Karpas-422 (cell line): Measurements from ENCODE around the gene SLBP. TPM values are rescaled to one million over a fixed set of nuclear protein-coding genes. Genes with fewer than 3 reads are reported as not detected.

Experiments used
- DNase-seq: peaks from one replicate; pipeline ENCODE4 v3.0.0-alpha.2; 2015
- H2AFZ ChIP-seq: fragments of 200-600 bp; sonication (generic); 2 replicates; pipeline ENCODE4 v1.6.1; 2014; ENCODE audit warnings: antibody characterized with exemption, low read length, mixed read lengths
- H3K27ac ChIP-seq: fragments of 200-600 bp; sonication (generic); 2 replicates; pipeline ENCODE4 v1.5.1; 2014; ENCODE audit warnings: mild to moderate bottlenecking, low read length, moderate library complexity
- H3K27me3 ChIP-seq: fragments of 200-600 bp; sonication (generic); 2 replicates; pipeline ENCODE4 v1.6.1; 2014; ENCODE audit warnings: low read length, mixed read lengths
- H3K36me3 ChIP-seq: fragments of 200-600 bp; sonication (generic); 2 replicates; pipeline ENCODE4 v1.6.1; 2014; ENCODE audit warnings: low read length, mixed read lengths; ENCODE audit not compliant: insufficient read depth
- H3K4me1 ChIP-seq: fragments of 200-600 bp; sonication (generic); 2 replicates; pipeline ENCODE4 v1.6.1; 2014; ENCODE audit warnings: mild to moderate bottlenecking, low read length, mixed read lengths
- H3K4me2 ChIP-seq: fragments of 200-600 bp; sonication (generic); 2 replicates; pipeline ENCODE4 v1.6.1; 2014; ENCODE audit warnings: low read length, low read depth, mild to moderate bottlenecking; ENCODE audit not compliant: poor library complexity, severe bottlenecking
- H3K4me3 ChIP-seq: fragments of 200-600 bp; sonication (generic); 2 replicates; pipeline ENCODE4 v1.5.1; 2014; ENCODE audit warnings: mild to moderate bottlenecking, antibody characterized with exemption, low read length, mixed read lengths
- H3K79me2 ChIP-seq: fragments of 200-600 bp; sonication (generic); 2 replicates; pipeline ENCODE4 v1.6.1; 2014; ENCODE audit warnings: mild to moderate bottlenecking, low read length, mixed read lengths
- H3K9ac ChIP-seq: fragments of 200-600 bp; sonication (generic); 2 replicates; pipeline ENCODE4 v1.6.0; 2014; ENCODE audit warnings: low read length
- H3K9me2 ChIP-seq: fragments of 200-600 bp; sonication (generic), shearing (Covaris generic); replicated peaks from 2 replicates; pipeline ENCODE4 v1.6.0; 2014; ENCODE audit warnings: mild to moderate bottlenecking, low read length, moderate library complexity; ENCODE audit not compliant: insufficient read depth
- H3K9me3 ChIP-seq: fragments of 300-700, 200-600 bp; sonication (generic); 2 replicates; pipeline ENCODE4 v1.6.1; 2014; ENCODE audit warnings: low read length, mixed read lengths
- H4K20me1 ChIP-seq: fragments of 200-600 bp; sonication (generic); 2 replicates; pipeline ENCODE4 v1.6.1; 2014; ENCODE audit warnings: mild to moderate bottlenecking, antibody characterized with exemption, low read length, low read depth; ENCODE audit not compliant: insufficient read depth
- total RNA-seq: library from RNA; depleted of rRNA; stranded (reverse); fragments of >200 nt; shearing (Covaris generic); gene quantifications from 2 replicates; pipeline ENCODE4 v1.2.3, GENCODE V29; 2014; ENCODE audit warnings: low replicate concordance

SLBP gene
- total RNA-seq, 1 experiment from 2014 or later: 82.1 TPM

DNA sequence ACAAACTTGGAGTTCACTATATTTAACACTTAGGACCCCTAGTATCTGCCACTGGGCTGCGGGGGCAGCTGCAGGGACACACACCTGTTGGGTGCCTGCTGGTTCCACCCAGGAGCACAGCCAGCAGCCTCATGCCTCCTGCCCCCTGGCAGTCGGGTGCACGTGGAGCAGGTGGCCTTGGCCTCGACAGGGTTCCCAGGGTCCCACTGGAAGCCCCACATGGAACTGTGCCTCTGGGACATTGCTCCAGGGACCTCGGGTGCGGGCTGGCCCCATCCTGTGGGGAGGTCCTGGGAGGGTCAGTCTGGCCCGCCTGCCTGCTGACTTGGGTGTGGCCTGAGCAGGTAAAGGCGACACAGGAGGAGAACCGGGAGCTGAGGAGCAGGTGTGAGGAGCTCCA is 27.2 kb upstream of the SLBP start:
- H3K79me2 ChIP-seq: no peaks in the 10 kb centered on the region
- H3K4me3 ChIP-seq: no peak overlapping the region
- H3K4me2 ChIP-seq: no peak overlapping the region
- DNase-seq: no peak
- peaks cover 53% of the 10 kb centered on the region for H3K36me3 ChIP-seq
- no peak overlapping the region for H3K9ac ChIP-seq
- H3K9me3 ChIP-seq: peaks cover 16% of the 10 kb centered on the region; the same call in 1 of the 2 replicates
- H4K20me1 ChIP-seq: no peaks in the 10 kb centered on the region
- H3K27me3 ChIP-seq: no peaks in the 10 kb centered on the region
- H3K27ac ChIP-seq: no peak overlapping the region
- H2AFZ ChIP-seq: no peak overlapping the region
- no peaks in the 10 kb centered on the region for H3K9me2 ChIP-seq
- no peaks in the 10 kb centered on the region for H3K4me1 ChIP-seq

- no peaks in the 10 kb centered on the region for H3K9me2 ChIP-seq
- H3K79me2 ChIP-seq: no peaks in the 10 kb centered on the region
- H4K20me1 ChIP-seq: no peaks in the 10 kb centered on the region
- H3K4me2 ChIP-seq: no peak overlapping the region
- no peak overlapping the region for H3K9ac ChIP-seq
- H3K9me3 ChIP-seq: peaks cover 16% of the 10 kb centered on the region; the same call in 1 of the 2 replicates
- H3K27ac ChIP-seq: no peak overlapping the region
- no peak for DNase-seq
- H3K36me3 ChIP-seq: peaks cover 61% of the 10 kb centered on the region
- H3K27me3 ChIP-seq: no peaks in the 10 kb centered on the region
- H3K4me1 ChIP-seq: no peaks in the 10 kb centered on the region
- H3K4me3 ChIP-seq: no peak overlapping the region
- H2AFZ ChIP-seq: no peak overlapping the region
These were observed 26.3 kb upstream of the SLBP start for GRCh38 chr4:1738410-1738809.

DNA sequence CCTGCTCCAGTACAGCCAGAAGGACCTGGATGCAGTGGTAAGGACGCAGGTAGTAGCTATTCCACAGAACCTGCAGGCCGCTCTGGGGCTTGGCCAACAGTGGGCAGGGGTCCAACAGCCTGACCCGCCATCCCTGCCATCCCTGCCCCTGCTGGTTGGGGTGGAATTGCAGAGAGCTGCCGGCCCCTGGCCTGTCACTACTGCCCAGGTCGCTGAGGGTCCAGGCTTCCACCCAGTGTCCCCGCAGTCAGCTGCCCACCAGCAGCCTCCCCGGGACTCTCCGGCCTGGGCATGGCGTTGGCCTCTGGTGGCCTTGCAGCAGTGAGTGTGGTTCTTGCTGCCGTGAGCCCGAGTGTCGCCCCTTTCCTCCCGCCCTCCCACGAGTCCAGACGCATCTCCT is 25.5 kb upstream of the SLBP start:
- Histone ChIP-seq H3K4me2 (no peak overlapping the region), H3K27ac (no peak overlapping the region), H3K9ac (no peak overlapping the region), H3K9me3 (peaks cover 16% of the 10 kb centered on the region; the same call in 1 of the 2 replicates), H3K9me2 (no peaks in the 10 kb centered on the region), H3K27me3 (no peaks in the 10 kb centered on the region), H2AFZ (no peak overlapping the region), H3K4me1 (no peaks in the 10 kb centered on the region), H3K36me3 (peaks cover 69% of the 10 kb centered on the region), H4K20me1 (no peaks in the 10 kb centered on the region), H3K4me3 (no peak overlapping the region), H3K79me2 (0 out of 2 replicates have a peak, but pooled peaks cover under 1% of the 10 kb centered on the region)
- DNase-seq: no peak

- peaks cover 16% of the 10 kb centered on the region; the same call in 1 of the 2 replicates for H3K9me3 ChIP-seq
- no peak overlapping the region for H3K4me2 ChIP-seq
- H3K36me3 ChIP-seq: peaks cover 76% of the 10 kb centered on the region
- H2AFZ ChIP-seq: no peak overlapping the region
- H3K4me1 ChIP-seq: no peaks in the 10 kb centered on the region
- no peak overlapping the region for H3K27ac ChIP-seq
- no peaks in the 10 kb centered on the region for H4K20me1 ChIP-seq
- 0 out of 2 replicates have a peak, but pooled peaks cover 2% of the 10 kb centered on the region for H3K79me2 ChIP-seq
- H3K9ac ChIP-seq: no peak overlapping the region
- no peak overlapping the region for H3K4me3 ChIP-seq
- H3K27me3 ChIP-seq: no peaks in the 10 kb centered on the region
- no peak for DNase-seq
- no peaks in the 10 kb centered on the region for H3K9me2 ChIP-seq
These were observed 24.7 kb upstream of the SLBP start for GRCh38 chr4:1736812-1737211.

DNA sequence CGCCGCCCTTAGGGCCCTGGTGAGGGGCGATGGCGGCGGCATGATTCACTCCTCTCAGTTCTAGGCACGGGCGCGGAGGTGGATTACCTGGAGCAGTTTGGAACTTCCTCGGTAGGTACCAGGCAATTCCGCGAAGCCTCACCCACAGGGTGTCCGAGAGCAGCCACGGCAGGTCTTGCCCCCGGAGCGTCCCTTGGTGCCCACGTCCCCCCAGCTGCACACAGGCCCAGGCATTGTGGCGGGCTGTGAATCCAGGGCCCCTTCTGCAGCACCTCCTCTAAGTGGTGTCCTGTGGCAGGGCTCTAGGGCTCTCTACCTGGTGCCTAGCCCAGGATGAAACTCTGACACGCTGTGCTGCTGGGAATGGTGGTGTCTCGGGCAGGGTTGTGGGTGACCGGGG is 23.1 kb upstream of the SLBP start:
- no peak overlapping the region for H3K9ac ChIP-seq
- no peak overlapping the region for H2AFZ ChIP-seq
- H3K4me3 ChIP-seq: no peak overlapping the region
- no peak overlapping the region for H3K27ac ChIP-seq
- no peak overlapping the region for H3K4me2 ChIP-seq
- no peaks in the 10 kb centered on the region for H3K9me2 ChIP-seq
- no peaks in the 10 kb centered on the region for H3K4me1 ChIP-seq
- no peaks in the 10 kb centered on the region for H3K27me3 ChIP-seq
- peaks cover 80% of the 10 kb centered on the region for H3K36me3 ChIP-seq
- 0 out of 2 replicates have a peak, but pooled peaks cover 2% of the 10 kb centered on the region for H3K79me2 ChIP-seq
- no peak for DNase-seq
- peaks cover 16% of the 10 kb centered on the region; the same call in 1 of the 2 replicates for H3K9me3 ChIP-seq
- H4K20me1 ChIP-seq: no peaks in the 10 kb centered on the region

DNA sequence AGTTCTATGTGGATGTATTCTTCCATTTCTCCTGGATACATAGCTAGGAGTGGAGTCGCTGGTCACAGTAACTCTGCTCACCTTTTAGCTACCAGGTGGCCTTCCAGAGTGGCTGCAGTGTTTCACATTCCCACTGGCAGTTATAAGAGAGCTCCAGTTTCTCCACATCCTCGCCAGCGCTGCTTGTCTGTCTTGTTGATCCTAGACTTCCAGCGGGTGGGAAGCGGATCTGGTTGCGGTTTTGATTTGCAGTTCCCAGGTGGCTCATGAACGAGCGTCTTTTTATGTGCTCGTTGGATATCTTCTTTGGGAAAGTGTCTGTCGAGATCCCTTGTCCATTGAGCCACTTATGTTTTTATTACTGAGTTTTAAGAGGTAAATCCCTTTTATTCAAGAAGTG is 20.8 kb upstream of the SLBP start:
- no peak overlapping the region for H3K4me3 ChIP-seq
- H3K4me2 ChIP-seq: no peak overlapping the region
- H3K79me2 ChIP-seq: peaks cover 20% of the 10 kb centered on the region
- no peaks in the 10 kb centered on the region for H3K27me3 ChIP-seq
- no peak overlapping the region for H3K27ac ChIP-seq
- no peaks in the 10 kb centered on the region for H3K4me1 ChIP-seq
- H4K20me1 ChIP-seq: no peaks in the 10 kb centered on the region
- no peak overlapping the region for H3K9ac ChIP-seq
- no peak for DNase-seq
- H3K9me2 ChIP-seq: no peaks in the 10 kb centered on the region
- peaks cover 90% of the 10 kb centered on the region for H3K36me3 ChIP-seq
- H3K9me3 ChIP-seq: peaks cover 9% of the 10 kb centered on the region; the same call in 1 of the 2 replicates
- H2AFZ ChIP-seq: no peak overlapping the region

GRCh38 chr4:1731180-1731579 is 19.1 kb upstream of the SLBP start:
- Histone ChIP-seq H3K4me2 (no peak overlapping the region), H3K27ac (no peak overlapping the region), H3K9me3 (no peaks in the 10 kb centered on the region), H3K27me3 (no peaks in the 10 kb centered on the region), H3K36me3 (peaks cover 89% of the 10 kb centered on the region), H3K9me2 (no peaks in the 10 kb centered on the region), H2AFZ (no peak overlapping the region), H4K20me1 (no peaks in the 10 kb centered on the region), H3K9ac (no peak overlapping the region), H3K4me1 (no peaks in the 10 kb centered on the region), H3K4me3 (no peak overlapping the region), H3K79me2 (peaks cover 36% of the 10 kb centered on the region)
- no peak for DNase-seq

DNA sequence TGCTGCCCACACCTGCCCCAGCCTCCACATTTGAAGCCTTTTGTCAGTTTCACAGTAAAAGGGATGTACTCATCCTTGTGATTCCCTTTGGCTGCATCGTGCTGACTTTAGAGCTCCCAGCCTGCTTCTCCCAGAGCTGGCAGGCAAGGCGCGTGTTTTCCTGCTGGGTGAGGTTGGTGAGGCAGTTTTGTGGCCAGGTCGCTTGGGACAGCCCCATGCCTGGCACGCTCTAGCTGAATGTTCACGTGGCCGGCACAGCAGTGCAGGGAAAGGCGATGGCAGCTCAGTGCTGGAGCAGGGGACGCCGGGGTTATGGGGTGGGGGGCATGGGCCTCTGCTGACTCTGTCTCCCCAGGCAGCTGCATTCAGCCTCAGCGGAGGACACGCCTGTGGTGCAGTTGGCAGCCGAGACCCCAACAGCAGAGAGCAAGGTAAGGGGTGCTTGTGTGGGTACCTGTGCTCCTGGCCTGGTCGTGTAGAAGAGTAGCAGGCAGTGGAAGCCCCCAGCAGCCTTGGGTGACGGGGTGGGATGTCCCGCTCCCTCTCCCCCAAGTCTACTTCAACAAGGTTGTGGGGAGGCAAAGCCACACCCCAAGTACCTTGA is 18.5 kb upstream of the SLBP start:
- H3K79me2 ChIP-seq: peaks cover 41% of the 10 kb centered on the region

More for the DNA sequence above, 18.5 kb upstream of the SLBP start:
- Histone ChIP-seq H3K27ac (no peak overlapping the region), H3K4me2 (no peak overlapping the region), H4K20me1 (no peaks in the 10 kb centered on the region; the same call in 1 of the 2 replicates), H3K4me3 (no peak overlapping the region), H3K9me3 (no peaks in the 10 kb centered on the region), H3K4me1 (no peaks in the 10 kb centered on the region), H3K9ac (no peak overlapping the region), H3K27me3 (no peaks in the 10 kb centered on the region), H2AFZ (no peak overlapping the region), H3K9me2 (no peaks in the 10 kb centered on the region), H3K36me3 (peaks cover 86% of the 10 kb centered on the region)
- DNase-seq: no peak
